A673 (cell line): ENCODE results near the gene ZNF646. TPM values are rescaled to one million over a fixed set of nuclear protein-coding genes. Genes with fewer than 3 reads are reported as not detected.

Experiments used
- BruUV-seq: library from RNA; stranded (reverse); fragments of 400-500 nt; replicated peaks from 2 replicates; lab custom pipeline; 2021; lab: Mats Ljungman, UMichigan
- CTCF ChIA-PET: fragments of 300-600 bp; sonication (Branson Sonifier 250); formaldehyde crosslinking; loops from one replicate; lab custom pipeline; 2022; ENCODE audit warnings: antibody characterized with exemption; lab: Charles Lee
- POLR2A ChIA-PET: fragments of 300-600 bp; sonication (Branson Sonifier 250); formaldehyde crosslinking; loops from one replicate; lab custom pipeline; 2022; ENCODE audit warnings: antibody characterized with exemption; ENCODE audit not compliant: low non-redundant PET; lab: Charles Lee
- DNase-seq: peaks from one replicate; pipeline ENCODE4 v3.0.0-alpha.2; 2015; ENCODE audit warnings: low spot score
- H3K27ac ChIP-seq: fragments of 200-600 bp; sonication (generic); 2 replicates; pipeline ENCODE4 v1.5.1; 2016; ENCODE audit warnings: mixed run types, low read depth, mild to moderate bottlenecking, mixed read lengths, antibody characterized with exemption, low read length; ENCODE audit not compliant: poor library complexity, severe bottlenecking
- H3K27me3 ChIP-seq: fragments of 200-600 bp; sonication (generic); replicated peaks from 2 replicates; pipeline ENCODE4 v1.6.1; 2017; ENCODE audit warnings: mixed run types, low read depth, mild to moderate bottlenecking, mixed read lengths, antibody characterized with exemption, low read length; ENCODE audit not compliant: insufficient read depth, poor library complexity
- H3K36me3 ChIP-seq: fragments of 200-600 bp; sonication (generic); 2 replicates; pipeline ENCODE4 v1.6.1; 2016; ENCODE audit warnings: mixed run types, mild to moderate bottlenecking, mixed read lengths, antibody characterized with exemption, low read length; ENCODE audit not compliant: insufficient read depth, poor library complexity, severe bottlenecking
- H3K4me1 ChIP-seq: fragments of 200-600 bp; sonication (generic); 2 replicates; pipeline ENCODE4 v1.6.1; 2017; ENCODE audit warnings: mixed run types, mild to moderate bottlenecking, mixed read lengths, antibody characterized with exemption, low read length; ENCODE audit not compliant: insufficient read depth, poor library complexity, severe bottlenecking
- H3K4me3 ChIP-seq: fragments of 200-600 bp; sonication (generic); 2 replicates; pipeline ENCODE4 v1.5.1; 2016; ENCODE audit warnings: low read depth, mixed run types, mild to moderate bottlenecking, mixed read lengths, low read length; ENCODE audit not compliant: poor library complexity, severe bottlenecking
- H3K9me3 ChIP-seq: fragments of 200-600 bp; sonication (generic); 2 replicates; pipeline ENCODE4 v1.6.1; 2016; ENCODE audit warnings: mixed run types, low read depth, mild to moderate bottlenecking, mixed read lengths, antibody characterized with exemption, low read length; ENCODE audit not compliant: poor library complexity, severe bottlenecking
- EZH2 ChIP-seq: fragments of 200-600 bp; sonication (generic); IDR thresholded peaks from 2 replicates; pipeline ENCODE4 v1.6.1; 2017; ENCODE audit warnings: borderline replicate concordance, low read depth, mild to moderate bottlenecking, mixed read lengths, antibody characterized with exemption, low read length; ENCODE audit not compliant: poor library complexity, severe bottlenecking
- intact Hi-C: fragments of 100-400 bp; cut with micrococcal nuclease; formaldehyde crosslinking; loops from one replicate; pipeline ENCODE4 v1.10.0; 2022; ENCODE audit not compliant: unreplicated experiment
- total RNA-seq: library from RNA; stranded (reverse); gene quantifications from 2 replicates; pipeline ENCODE4 v1.2.3, GENCODE V29; 2021
- TF ChIP-seq, protein P1 (sequence below): fragments of 300-800, 200-600 bp; sonication (generic); conservative IDR thresholded peaks from 2 replicates; pipeline ENCODE4 v1.5.1; 2017; ENCODE audit warnings: low read depth, mild to moderate bottlenecking, antibody characterized with exemption, low read length, moderate library complexity, mixed read lengths

Gene ZNF646
- total RNA-seq, 1 experiment from 2014 or later, result 26.6 TPM

GRCh38 chr16:31108794-31109558 is 34.8 kb downstream of the ZNF646 start:
- no peak for DNase-seq
- H3K4me1 ChIP-seq, result peaks cover 13% of the 10 kb centered on the region
- no peaks in the 10 kb centered on the region for H3K27me3 ChIP-seq
- POLR2A ChIA-PET, result interaction anchor here (0.6 kb wide), 1 partner anchor 8 kb away, joined by 3 read pairs; the partner anchor contains the start of gene KAT8
- CTCF ChIA-PET, result interaction anchor here (0.5 kb wide), 1 partner anchor 415 kb away, joined by 3 read pairs; no protein-coding TSS in a partner anchor
- peak overlapping the region; percentile 96 for H3K4me3 ChIP-seq
- intact Hi-C loops, result no loop called here
- TSS peak; percentile 41 for BruUV-seq
- peaks cover 31% of the 10 kb centered on the region for H3K36me3 ChIP-seq
- TF ChIP-seq EZH2, result no peak
- TF ChIP-seq, protein P1, sequence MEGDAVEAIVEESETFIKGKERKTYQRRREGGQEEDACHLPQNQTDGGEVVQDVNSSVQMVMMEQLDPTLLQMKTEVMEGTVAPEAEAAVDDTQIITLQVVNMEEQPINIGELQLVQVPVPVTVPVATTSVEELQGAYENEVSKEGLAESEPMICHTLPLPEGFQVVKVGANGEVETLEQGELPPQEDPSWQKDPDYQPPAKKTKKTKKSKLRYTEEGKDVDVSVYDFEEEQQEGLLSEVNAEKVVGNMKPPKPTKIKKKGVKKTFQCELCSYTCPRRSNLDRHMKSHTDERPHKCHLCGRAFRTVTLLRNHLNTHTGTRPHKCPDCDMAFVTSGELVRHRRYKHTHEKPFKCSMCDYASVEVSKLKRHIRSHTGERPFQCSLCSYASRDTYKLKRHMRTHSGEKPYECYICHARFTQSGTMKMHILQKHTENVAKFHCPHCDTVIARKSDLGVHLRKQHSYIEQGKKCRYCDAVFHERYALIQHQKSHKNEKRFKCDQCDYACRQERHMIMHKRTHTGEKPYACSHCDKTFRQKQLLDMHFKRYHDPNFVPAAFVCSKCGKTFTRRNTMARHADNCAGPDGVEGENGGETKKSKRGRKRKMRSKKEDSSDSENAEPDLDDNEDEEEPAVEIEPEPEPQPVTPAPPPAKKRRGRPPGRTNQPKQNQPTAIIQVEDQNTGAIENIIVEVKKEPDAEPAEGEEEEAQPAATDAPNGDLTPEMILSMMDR, result no peak
- peak overlapping the region; percentile 87 for H3K27ac ChIP-seq
- H3K9me3 ChIP-seq, result no peaks in the 10 kb centered on the region

GRCh38 chr16:31109622-31110021 is 35.4 kb downstream of the ZNF646 start:
- CTCF ChIA-PET, result no interaction called here
- no peak overlapping the region for H3K27ac ChIP-seq
- H3K9me3 ChIP-seq, result no peaks in the 10 kb centered on the region
- peaks cover 13% of the 10 kb centered on the region for H3K4me1 ChIP-seq
- no peak for DNase-seq
- no peaks in the 10 kb centered on the region for H3K27me3 ChIP-seq
- no TSS peak for BruUV-seq
- POLR2A ChIA-PET, result no interaction called here
- intact Hi-C loops, result no loop called here
- H3K36me3 ChIP-seq, result peaks cover 31% of the 10 kb centered on the region
- TF ChIP-seq EZH2, result no peak
- TF ChIP-seq, protein P1, result no peak
- H3K4me3 ChIP-seq, result peak overlapping the region; percentile 96

GRCh38 chr16:31110106-31111034 is 36.1 kb downstream of the ZNF646 start:
- H3K27ac ChIP-seq, result no peak overlapping the region
- TF ChIP-seq EZH2, result no peak
- TF ChIP-seq, protein P1, result no peak
- CTCF ChIA-PET, result no interaction called here
- no peak overlapping the region for H3K4me3 ChIP-seq
- POLR2A ChIA-PET, result no interaction called here
- peaks cover 13% of the 10 kb centered on the region for H3K4me1 ChIP-seq
- intact Hi-C loops, result no loop called here
- no peaks in the 10 kb centered on the region for H3K9me3 ChIP-seq
- peaks cover 31% of the 10 kb centered on the region for H3K36me3 ChIP-seq
- no peak for DNase-seq
- no TSS peak for BruUV-seq
- H3K27me3 ChIP-seq, result no peaks in the 10 kb centered on the region
